ELF-1 (cell line): ENCODE measurements around the gene NCOA7.
"Not testable (repeated sequence)": the region's sequence is repeated elsewhere in the genome, so short reads cannot be mapped to it uniquely, and the experiment has no call there.

Source experiments
- DNase-seq: peaks from one replicate; pipeline ENCODE4 v3.0.0-alpha.2; 2016; ENCODE audit warnings: low read depth, low spot score

Gene NCOA7

DNA sequence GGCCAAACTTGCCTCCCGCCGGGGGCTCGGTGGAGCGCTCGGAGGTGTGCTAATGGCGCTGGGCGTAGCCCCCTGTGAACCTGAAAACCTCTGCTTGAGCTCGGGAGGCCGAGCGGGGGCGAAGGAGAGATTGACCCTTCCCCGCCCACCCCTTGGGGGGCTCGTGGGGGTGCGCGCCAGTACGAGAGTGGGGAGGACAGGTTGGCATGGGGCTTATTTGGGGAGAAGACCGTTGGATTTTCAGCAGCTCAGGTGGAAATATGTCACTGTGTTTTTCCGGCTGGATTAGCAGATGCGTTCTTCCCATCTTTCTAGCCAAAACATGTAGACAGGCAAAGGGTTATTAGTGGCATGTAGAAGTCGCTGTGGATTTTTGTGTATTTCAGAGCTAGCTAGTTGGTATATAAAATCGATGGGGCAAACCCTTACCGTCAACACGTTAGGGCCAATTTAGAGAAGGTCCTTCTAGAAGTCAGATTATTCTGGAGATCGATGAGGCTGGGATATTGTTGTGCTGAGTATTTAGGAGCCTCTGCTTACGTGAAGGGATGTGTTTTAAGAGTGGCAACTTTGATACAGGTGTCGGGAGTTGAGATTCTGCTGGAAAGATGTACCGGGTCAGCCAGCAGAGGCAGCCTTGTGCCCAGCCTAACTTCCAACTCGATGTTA lies 525 bp downstream of the NCOA7 start:
- DNase-seq = peak; percentile 30

DNA sequence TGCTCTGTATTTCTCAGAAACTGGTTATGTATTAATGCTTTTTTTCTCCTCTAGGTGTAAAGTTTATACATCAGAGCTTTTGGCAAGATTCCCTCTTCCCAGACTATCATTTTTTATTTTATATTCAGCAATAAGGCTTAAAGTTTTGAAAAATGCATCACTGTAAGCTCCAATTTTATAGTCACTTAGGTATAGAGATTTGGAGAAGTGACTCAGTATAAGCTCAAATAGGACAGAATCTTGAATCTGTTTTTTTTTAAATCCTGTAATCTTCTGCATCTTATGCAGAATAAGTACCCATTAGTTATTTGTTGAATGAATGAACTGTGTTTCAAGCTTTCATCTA lies 1.0 kb downstream of the NCOA7 start:
- no peak for DNase-seq

DNA sequence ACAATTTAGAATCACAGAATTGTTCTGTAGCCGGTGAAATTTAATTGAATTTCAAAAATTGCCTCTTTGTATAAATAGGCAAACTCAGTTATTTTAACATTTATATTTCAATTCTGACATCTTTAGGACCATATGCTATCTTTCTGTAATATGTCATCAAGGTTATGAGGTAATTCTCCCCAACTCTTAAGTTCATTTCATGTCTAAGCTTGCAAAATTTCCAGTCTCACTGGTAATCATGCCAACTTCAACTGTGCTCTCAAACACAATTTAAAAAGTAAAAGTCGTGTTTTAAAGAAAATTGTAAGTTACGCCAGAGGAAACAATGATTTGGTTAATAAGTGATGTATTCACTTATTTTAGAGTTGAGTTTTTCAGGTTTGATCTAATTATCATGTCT lies 1.4 kb downstream of the NCOA7 start:
- DNase-seq = no peak

DNA sequence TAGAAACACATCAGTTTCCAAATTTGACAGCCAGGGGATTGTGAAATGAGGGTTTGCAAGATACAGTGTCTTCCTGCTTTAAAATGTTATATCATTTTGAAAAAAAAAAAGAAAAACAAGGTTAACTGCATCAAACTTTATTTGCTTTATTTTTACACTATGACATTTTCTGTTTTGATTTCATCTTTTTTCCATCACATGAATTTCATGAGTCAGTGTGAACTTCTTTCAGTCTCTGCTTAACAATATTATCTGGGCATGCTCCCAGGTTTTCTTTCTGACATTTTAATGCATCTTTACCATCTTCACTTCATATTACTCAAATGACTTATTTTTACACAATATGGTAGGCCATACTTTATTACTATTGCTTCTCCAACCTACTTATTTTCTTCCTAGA lies 1.9 kb downstream of the NCOA7 start:
- no peak for DNase-seq

DNA sequence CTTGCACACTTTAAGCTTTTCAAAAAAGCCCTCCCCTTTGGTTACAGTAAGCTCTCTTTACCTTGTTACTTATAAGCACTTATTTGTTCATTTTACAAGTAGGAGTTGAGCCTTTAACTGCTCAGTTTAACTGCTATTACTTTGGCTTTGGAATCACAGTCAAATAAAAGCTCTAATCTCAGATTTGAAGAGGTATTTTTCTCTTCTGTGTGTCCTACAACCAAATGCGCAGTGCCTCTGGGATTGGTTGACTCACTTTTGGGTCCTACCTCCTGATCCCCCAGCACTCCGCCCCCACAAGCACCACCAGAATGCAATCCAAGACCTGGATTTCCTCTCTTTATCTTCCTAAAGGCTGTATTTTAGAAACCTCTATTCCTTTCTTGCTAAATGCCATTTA lies 2.5 kb downstream of the NCOA7 start:
- DNase-seq = no peak

DNA sequence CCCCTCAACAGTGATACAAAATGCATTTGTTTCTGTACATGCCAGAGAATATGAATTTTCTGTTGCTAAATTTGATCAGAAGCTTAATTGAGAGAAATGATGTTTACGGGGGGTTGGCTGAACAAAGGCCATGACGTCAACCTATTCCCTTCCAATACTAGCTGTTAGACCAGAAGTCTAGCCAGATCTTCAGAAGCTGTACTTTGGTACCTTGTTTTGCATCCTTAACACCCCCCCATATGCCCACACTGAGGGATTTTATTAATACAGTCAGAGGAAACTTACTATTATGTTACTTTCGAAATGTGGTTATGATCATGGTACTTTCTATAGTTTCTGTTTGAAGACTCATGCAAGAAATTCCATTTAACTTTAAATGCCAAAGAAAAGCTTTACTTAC lies 3.1 kb downstream of the NCOA7 start:
- DNase-seq = no peak

DNA sequence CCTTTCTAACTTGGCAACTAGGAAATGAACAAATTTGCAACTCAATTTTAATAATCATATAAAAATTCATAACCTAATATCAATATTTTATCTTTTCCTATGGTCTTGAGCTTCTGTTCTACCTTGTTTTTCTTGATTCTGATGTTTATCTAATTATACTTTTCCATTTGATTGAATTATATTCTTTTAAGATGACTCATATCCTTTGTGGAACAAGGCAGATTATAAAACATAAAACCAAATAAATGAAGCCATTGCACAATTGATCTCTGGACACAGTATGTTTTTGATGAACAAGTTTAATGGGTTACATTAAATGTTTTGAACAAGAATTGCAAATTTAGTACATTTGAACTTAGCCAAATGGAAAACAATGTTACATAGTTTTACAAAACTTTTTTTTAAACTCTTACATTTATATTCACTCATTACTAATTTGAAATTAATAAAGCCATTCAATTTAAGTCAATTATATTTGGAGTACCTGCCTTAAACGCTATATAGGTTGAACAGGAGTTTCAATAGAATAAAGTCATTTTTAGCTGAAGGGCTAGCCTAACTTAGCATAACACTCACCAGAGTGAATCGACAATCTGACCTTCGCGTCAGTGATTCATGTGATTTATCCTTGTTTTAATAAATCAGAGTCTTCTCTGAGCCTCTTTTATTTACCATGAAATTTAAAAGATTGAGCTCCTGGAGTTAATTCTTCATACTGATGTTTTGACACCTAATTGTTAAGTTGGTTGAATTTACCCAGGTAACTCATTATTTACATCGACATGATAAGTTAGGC lies 3.8 kb downstream of the NCOA7 start:
- DNase-seq = no peak

DNA sequence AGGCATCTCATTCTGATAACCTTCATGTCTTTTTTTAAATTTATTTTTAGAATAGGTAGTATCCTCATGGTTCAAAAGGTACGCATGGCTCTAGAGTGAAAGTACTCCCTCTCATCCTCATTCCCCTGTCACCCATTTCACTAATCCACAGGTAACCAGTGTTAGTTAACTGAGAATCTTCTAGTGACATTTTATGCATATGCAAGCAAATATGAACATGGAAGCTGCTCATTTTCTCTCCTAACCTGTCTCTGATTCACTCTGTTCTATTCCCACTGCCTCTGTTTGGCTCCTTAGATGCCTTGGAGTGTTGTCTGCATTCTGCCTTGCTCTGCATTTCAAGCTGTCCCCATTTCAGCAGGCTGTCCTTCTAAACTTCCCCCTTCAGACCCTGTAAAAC lies 4.5 kb downstream of the NCOA7 start:
- DNase-seq = no peak

DNA sequence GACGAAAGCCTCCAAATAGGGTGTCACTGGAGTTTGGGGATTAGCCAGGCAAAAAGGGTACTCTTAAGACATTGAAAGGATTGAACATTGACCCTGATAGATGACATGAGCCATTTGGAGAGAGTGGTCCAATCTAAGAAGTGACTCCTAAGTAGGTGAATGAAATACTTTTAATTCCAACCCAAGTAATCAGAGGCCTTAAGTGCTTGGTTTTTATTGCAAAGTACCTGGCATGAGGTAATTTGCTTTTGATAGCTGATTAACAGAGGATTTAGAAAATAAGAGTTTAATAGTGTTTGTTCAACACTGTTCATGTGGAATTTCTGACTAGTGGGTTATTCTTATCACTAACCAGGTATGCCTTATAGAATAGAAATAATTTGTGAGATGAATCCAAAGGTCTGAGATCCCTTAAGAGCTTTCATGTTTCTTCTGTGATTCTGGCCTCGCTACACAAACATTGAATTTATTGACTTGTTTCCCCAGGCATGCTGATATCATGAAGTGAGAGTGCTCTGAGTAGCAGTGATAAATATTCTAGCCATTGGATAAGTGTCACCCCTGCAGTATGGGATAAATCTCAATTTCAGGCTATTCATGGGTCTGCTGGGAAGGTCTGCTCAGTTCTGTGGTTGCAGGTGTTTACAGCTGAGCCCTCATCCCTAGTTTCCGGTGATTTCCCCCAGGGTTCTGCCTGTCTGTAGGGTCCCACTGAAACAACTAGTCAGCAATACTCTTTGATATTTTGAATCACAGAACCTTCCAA lies 6.5 kb downstream of the NCOA7 start:
- DNase-seq = no peak

DNA sequence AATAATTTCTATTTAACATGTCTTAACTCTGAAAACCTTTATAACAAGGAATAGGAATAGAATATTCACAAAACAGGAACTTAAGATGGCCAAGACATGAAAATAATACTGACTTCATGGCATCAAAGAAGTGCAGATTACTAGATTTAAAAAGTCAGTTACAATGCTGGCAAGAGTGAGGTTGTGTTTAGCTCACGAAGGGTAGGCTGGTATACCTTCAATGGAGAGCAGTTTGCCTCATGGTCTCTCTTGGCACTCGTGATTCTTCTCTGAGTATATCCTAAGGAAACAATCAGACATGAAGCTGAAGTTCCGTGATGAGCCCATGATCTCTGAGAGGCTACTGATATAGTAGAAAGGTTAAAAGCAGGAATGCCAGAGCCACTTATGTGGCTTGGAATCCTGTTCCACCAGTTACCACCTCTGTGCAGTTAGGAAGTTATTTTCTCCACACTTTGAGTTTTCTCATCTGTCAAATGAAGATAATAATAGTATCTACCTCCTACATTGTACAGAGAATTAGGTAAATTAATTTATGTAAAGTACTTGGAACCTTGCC lies 7.2 kb downstream of the NCOA7 start:
- DNase-seq = no peak

DNA sequence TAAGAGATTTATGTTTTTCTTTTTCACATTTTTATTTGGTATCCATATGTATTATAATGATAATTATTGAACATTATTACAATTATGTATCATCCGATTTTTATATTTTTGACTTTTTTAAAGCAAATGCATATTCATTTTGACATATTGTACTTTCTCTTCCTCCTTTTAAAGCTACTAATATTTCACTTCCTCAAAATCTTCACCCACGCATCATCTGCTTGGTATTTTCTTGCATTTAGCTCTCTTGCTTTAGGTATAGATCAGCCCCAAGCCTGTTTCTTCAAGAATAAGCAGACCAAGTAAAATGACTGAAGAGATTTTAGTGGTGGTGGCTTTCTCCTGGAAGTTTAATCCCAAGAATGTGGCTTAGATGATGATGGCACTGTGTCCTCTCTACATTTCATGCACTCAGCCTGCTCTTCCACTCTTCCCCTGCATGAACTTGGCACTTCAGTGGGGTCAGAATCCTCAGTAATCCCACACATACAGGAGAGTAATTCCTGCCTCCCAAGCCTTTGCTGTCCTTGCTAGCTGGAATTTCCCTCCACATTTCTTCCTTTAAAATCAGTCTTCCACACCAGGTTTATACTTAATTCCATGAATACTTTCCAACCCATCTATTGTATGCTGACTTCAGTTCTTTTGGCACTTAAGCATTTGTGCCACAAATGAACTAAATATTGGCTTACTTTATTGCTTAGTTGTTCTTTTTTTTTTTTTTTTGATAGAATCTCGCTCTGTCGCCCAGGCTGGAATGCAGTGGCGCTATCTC lies 8.2 kb downstream of the NCOA7 start:
- DNase-seq = no peak

DNA sequence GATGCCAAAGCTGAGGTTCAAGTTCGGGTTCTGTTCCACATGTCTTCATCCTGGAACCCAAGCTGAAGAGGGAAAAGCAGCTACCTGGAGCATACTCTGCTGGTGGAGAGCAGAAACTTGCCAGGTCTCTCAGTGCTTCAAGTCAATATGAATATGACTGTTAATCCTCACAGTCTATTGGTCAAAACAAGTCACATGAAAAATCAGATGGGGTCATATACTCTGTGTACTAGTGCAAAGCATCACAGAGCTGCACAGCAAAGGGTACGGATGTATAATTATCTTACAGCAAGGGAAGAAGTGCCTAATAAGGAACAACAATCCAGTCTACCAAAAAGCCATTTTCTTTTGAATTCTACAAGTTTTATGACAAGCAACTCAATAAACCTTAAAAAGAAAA lies 11.6 kb downstream of the NCOA7 start:
- no peak for DNase-seq

DNA sequence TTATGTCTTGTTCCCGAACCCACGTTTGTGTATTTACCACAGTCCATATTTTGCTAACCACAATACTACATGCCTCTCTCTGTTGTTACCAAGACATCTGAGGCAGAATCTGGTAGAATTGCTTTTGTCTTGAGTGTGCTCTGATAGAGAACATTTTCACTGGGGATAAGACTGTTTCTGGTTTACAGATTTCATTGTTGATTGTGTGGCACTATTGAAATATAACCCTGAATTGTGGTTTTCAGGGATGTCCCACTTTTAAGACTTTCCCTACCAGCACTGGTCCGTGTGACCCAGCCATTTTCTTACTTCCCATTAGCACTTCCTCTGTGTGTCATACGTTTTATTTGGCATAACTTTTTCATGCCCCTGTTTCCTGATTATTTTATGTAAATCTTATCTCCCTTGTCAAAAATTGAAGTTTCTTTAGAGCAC lies 12.2 kb downstream of the NCOA7 start:
- DNase-seq = no peak

DNA sequence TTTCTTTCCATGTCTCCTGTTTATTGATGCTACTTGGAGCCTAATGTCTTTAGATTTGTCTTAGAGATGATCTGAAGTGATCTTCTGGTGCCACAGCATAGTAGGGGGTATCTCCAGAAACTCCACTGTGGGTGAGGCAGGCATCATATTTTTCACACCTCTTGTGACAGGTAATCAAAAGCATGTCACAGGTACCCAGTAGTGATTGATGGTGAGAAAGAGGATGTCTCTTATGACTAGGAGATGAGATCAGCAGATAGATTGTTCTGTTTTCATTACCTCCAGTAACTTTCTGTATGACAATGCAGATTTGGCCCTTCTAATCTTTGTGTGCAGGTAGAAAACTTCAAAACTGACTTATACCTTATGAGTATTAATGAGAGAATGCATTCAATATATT lies 13.5 kb downstream of the NCOA7 start:
- no peak for DNase-seq

DNA sequence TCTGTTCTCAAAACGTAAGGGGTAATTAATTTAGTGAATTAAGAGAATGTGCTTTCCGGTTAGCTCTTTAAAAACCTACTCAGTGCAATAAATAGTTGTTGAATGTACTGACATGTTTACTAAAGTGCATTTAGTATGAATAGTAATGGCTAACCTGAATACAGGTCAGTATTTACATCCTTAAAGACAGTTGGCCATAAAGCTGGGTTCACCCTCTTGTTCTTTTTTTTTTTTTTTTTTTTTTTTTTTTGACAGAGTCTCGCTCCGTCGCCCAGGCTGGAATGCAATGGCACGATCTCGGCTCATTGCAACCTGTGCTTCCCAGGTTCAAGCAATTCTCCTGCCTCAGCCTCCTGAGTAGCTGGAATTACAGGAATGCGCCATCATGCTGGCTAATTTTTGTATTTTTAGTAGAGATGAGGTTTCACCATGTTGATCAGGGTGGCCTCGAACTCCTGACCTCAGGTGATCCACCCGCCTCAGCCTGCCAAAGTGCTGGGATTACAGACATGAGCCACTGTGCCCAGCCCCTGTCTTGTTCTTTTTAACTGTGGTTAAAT lies 14.2 kb downstream of the NCOA7 start:
- not testable (repeated sequence) for DNase-seq

DNA sequence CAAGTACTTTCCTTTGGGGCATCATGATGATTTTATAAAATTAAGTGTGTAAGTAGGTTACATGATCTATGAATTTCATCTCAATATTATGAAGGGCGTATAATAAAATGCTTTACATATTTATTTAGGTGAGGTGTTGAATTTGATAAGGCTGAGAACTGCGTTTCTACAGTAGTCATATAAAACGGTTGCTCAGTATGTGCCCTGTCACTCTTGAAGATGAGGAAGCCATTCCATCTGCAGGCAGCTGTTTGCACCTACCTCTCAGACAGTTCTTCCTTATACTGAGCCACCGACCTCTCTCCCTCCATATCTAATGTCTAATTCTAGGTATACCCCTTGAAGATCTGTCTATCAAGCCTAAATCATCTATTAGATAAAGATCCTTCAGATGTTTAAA lies 16.1 kb downstream of the NCOA7 start:
- no peak for DNase-seq

DNA sequence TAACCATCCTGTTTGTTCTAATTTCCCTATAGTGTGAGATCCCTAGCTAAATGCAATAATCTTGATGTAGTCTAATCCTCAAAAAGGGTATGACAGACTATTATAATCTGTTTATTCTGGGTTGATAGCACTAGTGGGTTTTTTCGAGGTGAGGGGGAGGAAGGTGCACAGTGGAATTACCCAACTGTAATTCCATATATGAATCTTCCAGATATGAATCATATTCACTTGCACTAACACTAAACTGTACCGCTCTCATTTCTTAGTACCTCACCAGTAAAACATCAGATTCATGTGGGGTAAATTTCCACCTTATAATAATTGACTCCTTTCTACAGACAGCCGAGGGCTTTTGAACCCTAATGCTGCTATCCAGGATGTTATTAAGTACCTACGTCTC lies 16.5 kb downstream of the NCOA7 start:
- no peak for DNase-seq

DNA sequence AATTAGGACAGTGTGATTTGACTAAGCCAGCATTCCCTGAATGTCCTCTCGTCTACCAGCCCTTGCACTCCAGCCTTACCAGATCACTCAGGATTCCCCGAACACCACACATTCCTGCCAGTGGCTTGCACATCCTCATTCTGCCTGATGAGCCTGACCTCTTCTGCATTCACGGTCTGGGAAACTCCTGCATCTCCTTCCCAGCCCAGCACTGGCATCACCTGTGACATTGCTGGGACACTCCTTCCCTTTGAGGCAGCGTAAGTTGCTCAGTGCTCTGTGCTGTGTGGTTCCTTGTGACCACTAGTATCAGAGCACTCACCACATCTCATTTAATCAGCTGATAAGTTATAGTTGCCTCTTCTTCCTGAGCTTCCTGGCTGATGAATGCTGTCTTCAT lies 17.3 kb downstream of the NCOA7 start:
- peak; percentile 25 for DNase-seq

DNA sequence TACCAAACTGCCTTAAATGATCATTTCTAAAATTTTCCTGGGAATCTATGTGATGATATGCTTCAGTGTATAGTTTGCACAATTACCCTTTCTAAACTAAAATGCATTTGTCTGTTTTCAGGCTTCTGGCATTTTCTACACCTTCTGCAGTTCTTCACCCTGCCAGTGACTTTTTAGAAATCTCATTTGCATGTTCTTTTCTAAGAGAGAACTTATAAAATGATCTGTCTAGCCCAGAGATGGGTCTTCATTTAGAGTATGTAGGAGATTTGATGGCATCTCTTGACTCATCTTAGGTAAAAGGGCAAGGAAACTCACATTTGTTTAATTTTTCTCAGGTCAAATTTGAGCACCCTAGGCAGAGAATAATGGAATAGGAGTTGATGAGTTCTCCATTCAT lies 17.8 kb downstream of the NCOA7 start:
- DNase-seq = no peak

DNA sequence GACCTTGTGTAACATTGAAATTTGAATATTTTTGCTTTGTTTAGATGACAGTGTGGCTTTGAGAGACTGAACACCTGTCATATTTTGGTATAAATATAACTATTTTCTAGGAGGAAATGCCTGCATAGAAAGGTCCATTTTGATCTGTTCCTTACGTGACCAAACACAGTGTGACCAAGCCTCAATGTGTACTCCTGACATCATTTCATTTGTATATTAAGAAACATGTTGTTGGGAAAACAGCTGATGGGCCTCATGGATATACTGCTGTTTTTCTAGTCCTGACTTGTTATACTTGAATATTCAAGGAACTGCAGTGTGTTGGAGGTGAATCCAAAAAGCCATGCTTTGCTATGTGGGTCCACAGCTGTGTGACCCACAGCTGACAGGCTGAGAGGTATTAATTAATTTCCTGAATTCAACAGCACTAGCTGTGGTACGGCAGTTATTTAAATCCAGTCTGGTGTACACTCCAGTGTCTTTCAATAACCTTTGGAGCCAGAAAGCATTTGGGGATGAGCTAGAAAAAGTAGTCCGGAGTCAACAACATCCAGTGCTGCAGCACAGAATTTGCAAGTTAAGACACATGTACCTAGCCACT lies 18.9 kb downstream of the NCOA7 start:
- no peak for DNase-seq

DNA sequence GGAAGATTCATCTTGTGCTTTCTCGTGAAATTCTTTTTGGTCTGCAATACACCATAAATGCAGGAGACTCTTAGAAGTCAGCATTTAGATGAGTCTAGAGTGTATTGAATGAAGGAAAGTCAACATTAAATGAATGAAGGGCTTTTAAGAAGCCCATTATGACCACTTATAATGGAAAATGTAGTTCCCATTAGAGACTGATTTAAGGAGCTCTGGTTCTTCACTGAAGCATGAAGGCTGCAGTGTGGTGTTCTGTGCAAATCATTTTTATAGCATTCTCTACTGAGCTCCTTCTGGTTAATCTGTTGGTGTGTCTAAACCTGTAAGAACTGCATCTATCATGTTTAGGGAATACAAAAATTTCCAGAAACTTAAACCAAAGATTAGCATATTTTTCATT lies 19.7 kb downstream of the NCOA7 start:
- no peak for DNase-seq
